DOHH2 (cell line): ENCODE measurements around the gene UBA7.

ENCODE experiments used
- EZH2phosphoT487 ChIP-seq: fragments of 200-600 bp; sonication (generic); IDR thresholded peaks from 2 replicates; pipeline ENCODE4 v1.6.1; 2017; ENCODE audit warnings: borderline replicate concordance, mild to moderate bottlenecking, antibody characterized with exemption, low read length, moderate library complexity, mixed read lengths
- TF ChIP-seq, protein P1 (sequence below): fragments of 200-600 bp; sonication (generic); IDR thresholded peaks from one replicate; pipeline ENCODE4 v1.5.1; 2014; ENCODE audit warnings: antibody characterized with exemption, mild to moderate bottlenecking, low read depth, low read length; ENCODE audit not compliant: poor library complexity, severe bottlenecking

GRCh38 chr3:49805897-49806701 lies 7.7 kb downstream of the UBA7 start:
- TF ChIP-seq, protein P1, sequence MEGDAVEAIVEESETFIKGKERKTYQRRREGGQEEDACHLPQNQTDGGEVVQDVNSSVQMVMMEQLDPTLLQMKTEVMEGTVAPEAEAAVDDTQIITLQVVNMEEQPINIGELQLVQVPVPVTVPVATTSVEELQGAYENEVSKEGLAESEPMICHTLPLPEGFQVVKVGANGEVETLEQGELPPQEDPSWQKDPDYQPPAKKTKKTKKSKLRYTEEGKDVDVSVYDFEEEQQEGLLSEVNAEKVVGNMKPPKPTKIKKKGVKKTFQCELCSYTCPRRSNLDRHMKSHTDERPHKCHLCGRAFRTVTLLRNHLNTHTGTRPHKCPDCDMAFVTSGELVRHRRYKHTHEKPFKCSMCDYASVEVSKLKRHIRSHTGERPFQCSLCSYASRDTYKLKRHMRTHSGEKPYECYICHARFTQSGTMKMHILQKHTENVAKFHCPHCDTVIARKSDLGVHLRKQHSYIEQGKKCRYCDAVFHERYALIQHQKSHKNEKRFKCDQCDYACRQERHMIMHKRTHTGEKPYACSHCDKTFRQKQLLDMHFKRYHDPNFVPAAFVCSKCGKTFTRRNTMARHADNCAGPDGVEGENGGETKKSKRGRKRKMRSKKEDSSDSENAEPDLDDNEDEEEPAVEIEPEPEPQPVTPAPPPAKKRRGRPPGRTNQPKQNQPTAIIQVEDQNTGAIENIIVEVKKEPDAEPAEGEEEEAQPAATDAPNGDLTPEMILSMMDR, result no peak
- TF ChIP-seq EZH2phosphoT487, result no peak
